Neuronal stem cell (in vitro differentiated cells): ENCODE results near the gene TRPM2.

ENCODE experiments used
- DNase-seq: peaks from one replicate; pipeline ENCODE4 v3.0.0-alpha.2; 2013; ENCODE audit warnings: low spot score
- H2AFZ ChIP-seq: one replicate; pipeline ENCODE4 v1.6.1; 2013; ENCODE audit warnings: mild to moderate bottlenecking, low read length, inconsistent platforms
- H2AK5ac ChIP-seq: 2 replicates; pipeline ENCODE4 v1.6.1; 2013; ENCODE audit warnings: low read depth, mild to moderate bottlenecking, inconsistent platforms, low read length, moderate library complexity, mixed read lengths
- H2BK120ac ChIP-seq: 2 replicates; pipeline ENCODE4 v1.6.1; 2013; ENCODE audit warnings: low read depth, mild to moderate bottlenecking, inconsistent platforms, low read length, moderate library complexity, mixed read lengths
- H2BK12ac ChIP-seq: one replicate; pipeline ENCODE4 v1.6.1; 2013; ENCODE audit warnings: low read length, inconsistent platforms
- H2BK15ac ChIP-seq: 2 replicates; pipeline ENCODE4 v1.6.1; 2013; ENCODE audit warnings: mild to moderate bottlenecking, low read length, inconsistent platforms, mixed read lengths
- H2BK5ac ChIP-seq: one replicate; pipeline ENCODE4 v1.6.1; 2013; ENCODE audit warnings: inconsistent platforms, mild to moderate bottlenecking, low read length, moderate library complexity
- H3K14ac ChIP-seq: one replicate; pipeline ENCODE4 v1.6.1; 2013; ENCODE audit warnings: low read length, inconsistent platforms
- H3K18ac ChIP-seq: 2 replicates; pipeline ENCODE4 v1.6.1; 2013; ENCODE audit warnings: low read length, inconsistent platforms
- H3K23ac ChIP-seq: 2 replicates; pipeline ENCODE4 v1.6.1; 2013; ENCODE audit warnings: low read depth, mild to moderate bottlenecking, mixed read lengths, low read length, inconsistent platforms; ENCODE audit not compliant: poor library complexity
- H3K27ac ChIP-seq: replicated peaks from 3 replicates; pipeline ENCODE4 v1.5.1; 2013; ENCODE audit warnings: low read length, inconsistent platforms
- H3K27me3 ChIP-seq, 3 experiments: 2 replicates each; pipeline ENCODE4 v1.6.1; 2013; ENCODE audit warnings: low read length in 3 of 3, mild to moderate bottlenecking in 2 of 3, inconsistent platforms in 1 of 3, low read depth in 1 of 3, mixed read lengths in 1 of 3, moderate library complexity in 1 of 3; ENCODE audit not compliant: control insufficient read depth in 3 of 3, insufficient read depth in 3 of 3
- H3K36me3 ChIP-seq, 2 donors: replicated peaks in 1 of 2; 2 replicates each; pipeline ENCODE4 v1.6.1; 2013; ENCODE audit warnings: low read length in 2 of 2; ENCODE audit not compliant: control insufficient read depth in 2 of 2, insufficient read depth in 2 of 2
- H3K4ac ChIP-seq: 2 replicates; pipeline ENCODE4 v1.6.1; 2013; ENCODE audit warnings: inconsistent platforms, mild to moderate bottlenecking, low read length, moderate library complexity
- H3K4me1 ChIP-seq, 2 donors: 1 replicate in 1 of 2; 2 replicates in 1 of 2; pipeline ENCODE4 v1.6.1; 2013; ENCODE audit warnings: low read length in 2 of 2, low read depth in 1 of 2; ENCODE audit not compliant: control insufficient read depth in 2 of 2, insufficient read depth in 1 of 2
- H3K4me2 ChIP-seq: one replicate; pipeline ENCODE4 v1.6.1; 2013; ENCODE audit warnings: mild to moderate bottlenecking, low read length, inconsistent platforms; ENCODE audit not compliant: insufficient read depth, poor library complexity, severe bottlenecking
- H3K4me3 ChIP-seq, 2 donors: 2 replicates each; pipeline ENCODE4 v1.5.1; 2013; ENCODE audit warnings: low read length in 2 of 2, mild to moderate bottlenecking in 2 of 2, inconsistent platforms in 1 of 2, moderate library complexity in 1 of 2
- H3K79me1 ChIP-seq: one replicate; pipeline ENCODE4 v1.6.1; 2013; ENCODE audit warnings: low read depth, mild to moderate bottlenecking, inconsistent platforms, low read length, moderate library complexity
- H3K9ac ChIP-seq: one replicate; pipeline ENCODE4 v1.6.1; 2013; ENCODE audit warnings: mild to moderate bottlenecking, low read depth, low read length, inconsistent platforms; ENCODE audit not compliant: poor library complexity
- H3K9me3 ChIP-seq, 2 donors: replicated peaks in 1 of 2; 2 replicates each; pipeline versions ENCODE3 to v1.6.1; 2013; ENCODE audit warnings: low read length in 2 of 2, mild to moderate bottlenecking in 2 of 2, inconsistent platforms in 1 of 2, low read depth in 1 of 2, mixed read lengths in 1 of 2, moderate library complexity in 1 of 2; ENCODE audit not compliant: control insufficient read depth in 2 of 2, insufficient read depth in 1 of 2
- H4K8ac ChIP-seq: one replicate; pipeline ENCODE4 v1.6.1; 2013; ENCODE audit warnings: low read depth, mild to moderate bottlenecking, inconsistent platforms, low read length, moderate library complexity
- H4K91ac ChIP-seq: one replicate; pipeline ENCODE4 v1.6.1; 2013; ENCODE audit warnings: low read length, low read depth, mild to moderate bottlenecking, inconsistent platforms; ENCODE audit not compliant: poor library complexity
- WGBS, 2 donors: extraction: QIAGEN DNeasy Blood & Tissue Kit; methylation state at CpG; one replicate each; pipeline ENCODE4 v1.1.7; 2013; ENCODE audit warnings: missing lambda C conversion rate in 2 of 2, mixed read lengths in 1 of 2; ENCODE audit not compliant: insufficient read length in 2 of 2, insufficient replicate concordance in 1 of 2; ENCODE audit errors: extremely low coverage in 2 of 2; 5-methylcytosine and 5-hydroxymethylcytosine counted together

Gene TRPM2

GRCh38 chr21:44326272-44326647 lies 27.2 kb upstream of the TRPM2 start:
- Histone ChIP-seq H2BK120ac (no peak overlapping the region), H3K14ac (no peak overlapping the region), H3K4ac (no peak overlapping the region), H3K9me3 (no peaks in the 10 kb centered on the region), H2BK5ac (no peak overlapping the region), H2AK5ac (no peak overlapping the region), H3K79me1 (peaks cover 9% of the 10 kb centered on the region), H3K18ac (no peak overlapping the region), H3K4me2 (no peak overlapping the region), H3K36me3 (peaks cover 7 to 61% of the 10 kb centered on the region in 2 donors), H4K91ac (no peak overlapping the region), H4K8ac (no peak overlapping the region), H2AFZ (no peak overlapping the region), H3K9ac (no peak overlapping the region), H3K27ac (no peak overlapping the region), H3K23ac (no peak overlapping the region), H2BK12ac (no peak overlapping the region), H3K27me3 (no peaks in the 10 kb centered on the region), H3K4me1 (peaks cover 0 to 2% of the 10 kb centered on the region in 2 donors), H3K4me3 (no peak overlapping the region), H2BK15ac (no peak overlapping the region)
- no CpG with 5 or more reads among the region's 13 CpGs for WGBS, 2 donors
- DNase-seq = no peak

GRCh38 chr21:44326716-44327602 lies 26.5 kb upstream of the TRPM2 start:
- Histone ChIP-seq H2BK120ac (peak overlapping the region; percentile 61), H2BK12ac (peak overlapping the region; percentile 41), H3K14ac (no peak overlapping the region), H4K91ac (no peak overlapping the region), H3K23ac (peak overlapping the region; percentile 85), H3K4me1 (peaks cover 0 to 2% of the 10 kb centered on the region in 2 donors), H3K9me3 (no peaks in the 10 kb centered on the region), H2AFZ (no peak overlapping the region), H3K4me3 (no peak overlapping the region), H2AK5ac (peak overlapping the region; percentile 46), H2BK15ac (no peak overlapping the region), H3K79me1 (peaks cover 9% of the 10 kb centered on the region), H3K4me2 (no peak overlapping the region), H3K4ac (no peak overlapping the region), H3K36me3 (peaks cover 7 to 54% of the 10 kb centered on the region in 2 donors), H2BK5ac (no peak overlapping the region), H3K27ac (no peak overlapping the region), H4K8ac (no peak overlapping the region), H3K18ac (peak overlapping the region; percentile 48), H3K9ac (peak overlapping the region; percentile 44), H3K27me3 (no peaks in the 10 kb centered on the region)
- no CpG with 5 or more reads among the region's 26 CpGs for WGBS, 2 donors
- DNase-seq = no peak

GRCh38 chr21:44327603-44327974 lies 25.8 kb upstream of the TRPM2 start:
- DNase-seq = no peak
- Histone ChIP-seq H3K9ac (no peak overlapping the region), H3K4ac (no peak overlapping the region), H2BK5ac (no peak overlapping the region), H4K91ac (no peak overlapping the region), H3K4me2 (no peak overlapping the region), H3K18ac (no peak overlapping the region), H3K9me3 (no peaks in the 10 kb centered on the region), H2BK12ac (no peak overlapping the region), H3K23ac (peak overlapping the region; percentile 96), H3K27me3 (no peaks in the 10 kb centered on the region), H3K36me3 (peaks cover 11 to 48% of the 10 kb centered on the region in 2 donors), H3K27ac (no peak overlapping the region), H3K79me1 (peaks cover 9% of the 10 kb centered on the region), H4K8ac (no peak overlapping the region), H2AFZ (no peak overlapping the region), H3K4me1 (peaks cover 0 to 2% of the 10 kb centered on the region in 2 donors), H2BK15ac (no peak overlapping the region), H2BK120ac (peak overlapping the region; percentile 61), H2AK5ac (no peak overlapping the region), H3K4me3 (no peak overlapping the region), H3K14ac (no peak overlapping the region)
- WGBS, 2 donors = no CpG with 5 or more reads among the region's 11 CpGs

GRCh38 chr21:44328242-44328895 lies 25.1 kb upstream of the TRPM2 start:
- H3K4ac ChIP-seq = no peak overlapping the region
- H3K14ac ChIP-seq = no peak overlapping the region
- no peak overlapping the region for H2BK120ac ChIP-seq
- H3K9ac ChIP-seq = no peak overlapping the region
- no CpG with 5 or more reads among the region's 25 CpGs for WGBS, 2 donors
- H2BK5ac ChIP-seq = no peak overlapping the region
- no peak overlapping the region for H2BK15ac ChIP-seq
- H3K4me1 ChIP-seq = peaks cover 0 to 2% of the 10 kb centered on the region in 2 donors
- H3K36me3 ChIP-seq = peaks cover 10 to 41% of the 10 kb centered on the region in 2 donors
- no peak overlapping the region for H3K4me3 ChIP-seq
- H2BK12ac ChIP-seq = no peak overlapping the region
- peaks cover 9% of the 10 kb centered on the region for H3K79me1 ChIP-seq
- no peak overlapping the region for H2AK5ac ChIP-seq
- H3K9me3 ChIP-seq = no peaks in the 10 kb centered on the region
- no peak overlapping the region for H4K91ac ChIP-seq
- H3K27me3 ChIP-seq = no peaks in the 10 kb centered on the region
- H2AFZ ChIP-seq = no peak overlapping the region
- no peak overlapping the region for H3K4me2 ChIP-seq
- DNase-seq = no peak
- H3K27ac ChIP-seq = no peak overlapping the region
- no peak overlapping the region for H4K8ac ChIP-seq
- H3K23ac ChIP-seq = peak overlapping the region; percentile 97
- H3K18ac ChIP-seq = no peak overlapping the region
